HG02884 (cell line): ENCODE results near the gene TRIOBP.
"Not testable (repeated sequence)": the region's sequence is repeated elsewhere in the genome, so short reads cannot be mapped to it uniquely, and the experiment has no call there.

ENCODE experiments used
- ATAC-seq: cut with Tn5 transposase; IDR thresholded peaks from one replicate; pipeline ENCODE4 v1.9.1; 2021; ENCODE audit warnings: mild to moderate bottlenecking, moderate library complexity; ENCODE audit not compliant: unreplicated experiment

TRIOBP gene

GRCh38 chr22:37775785-37776638, 79.2 kb downstream of the TRIOBP start:
- no peak for ATAC-seq

DNA sequence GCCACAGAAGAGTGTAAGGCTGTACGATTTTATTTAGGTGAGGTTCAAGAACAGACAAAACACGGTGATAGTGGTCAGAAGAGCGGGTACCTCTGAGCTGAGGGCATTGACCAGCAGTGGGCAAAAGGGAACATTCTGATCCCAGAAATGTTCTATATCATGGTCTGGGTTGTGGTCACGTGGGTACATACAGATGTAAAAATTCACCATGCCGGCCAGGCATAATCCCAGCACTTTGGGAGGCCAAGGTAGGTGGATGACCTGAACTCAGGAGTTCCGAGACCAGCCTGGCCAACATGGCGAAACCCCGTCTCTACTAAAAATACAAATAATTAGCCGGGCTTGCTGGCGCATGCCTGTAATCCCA, 79.8 kb downstream of the TRIOBP start:
- no peak for ATAC-seq

DNA sequence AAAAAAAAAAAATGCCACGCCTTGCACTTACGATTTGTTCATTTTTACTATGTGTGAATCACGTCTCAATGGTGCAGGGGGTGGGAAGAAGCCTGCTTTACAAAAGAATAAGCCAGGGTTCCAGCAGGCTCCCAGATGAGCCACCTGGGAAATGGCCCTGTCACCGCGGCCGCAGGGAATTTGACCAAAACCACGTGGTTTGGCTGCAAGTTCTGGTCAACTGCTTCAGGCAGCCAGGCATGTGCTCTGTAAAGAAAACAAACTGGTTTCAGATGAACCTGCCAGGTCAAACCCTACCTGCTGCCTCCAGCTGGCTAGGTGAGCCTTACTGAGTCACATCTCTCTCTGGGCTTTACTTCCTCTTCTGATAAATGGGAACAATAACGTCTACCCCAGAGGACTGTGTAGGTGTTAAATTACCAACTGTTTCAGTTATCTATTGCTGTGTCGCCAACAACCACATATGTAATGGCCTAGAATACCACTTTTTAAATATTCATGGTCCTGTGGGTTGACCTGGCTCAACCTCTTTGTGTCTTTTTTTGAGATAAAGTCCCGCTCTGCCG, 80.4 kb downstream of the TRIOBP start:
- ATAC-seq: no peak

GRCh38 chr22:37778370-37779009, 81.6 kb downstream of the TRIOBP start:
- no peak for ATAC-seq

DNA sequence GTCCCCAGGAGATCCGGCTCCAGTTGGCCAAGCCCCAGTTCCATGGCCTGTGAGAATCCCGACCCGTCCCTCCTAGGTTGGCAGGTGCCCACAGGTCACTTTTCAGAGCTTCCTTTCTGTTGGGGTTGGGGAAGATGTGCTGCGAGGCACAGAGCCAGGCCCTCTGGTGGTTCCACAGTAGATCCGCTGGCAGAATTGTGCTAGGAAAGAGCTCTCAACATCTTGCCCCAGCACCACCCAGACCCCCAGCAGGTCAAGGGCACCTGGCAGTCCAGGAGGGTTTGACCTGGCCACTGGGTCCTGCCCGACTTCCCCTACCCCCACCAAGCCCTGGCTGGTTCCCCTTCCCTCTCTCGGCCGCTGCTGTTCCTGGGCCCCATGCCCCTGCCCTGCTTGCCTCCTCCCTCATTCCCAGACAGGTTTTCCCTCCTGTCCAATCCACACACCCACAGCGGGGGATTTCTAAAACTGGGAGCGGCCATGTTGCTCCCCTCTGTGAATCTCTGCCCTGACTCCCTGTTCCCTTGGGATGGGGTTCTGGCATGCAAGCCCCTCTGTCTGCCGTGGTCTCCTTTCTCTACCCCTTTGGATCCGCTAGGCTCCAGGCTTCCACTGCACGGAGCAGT, 84.7 kb downstream of the TRIOBP start:
- ATAC-seq: no peak

DNA sequence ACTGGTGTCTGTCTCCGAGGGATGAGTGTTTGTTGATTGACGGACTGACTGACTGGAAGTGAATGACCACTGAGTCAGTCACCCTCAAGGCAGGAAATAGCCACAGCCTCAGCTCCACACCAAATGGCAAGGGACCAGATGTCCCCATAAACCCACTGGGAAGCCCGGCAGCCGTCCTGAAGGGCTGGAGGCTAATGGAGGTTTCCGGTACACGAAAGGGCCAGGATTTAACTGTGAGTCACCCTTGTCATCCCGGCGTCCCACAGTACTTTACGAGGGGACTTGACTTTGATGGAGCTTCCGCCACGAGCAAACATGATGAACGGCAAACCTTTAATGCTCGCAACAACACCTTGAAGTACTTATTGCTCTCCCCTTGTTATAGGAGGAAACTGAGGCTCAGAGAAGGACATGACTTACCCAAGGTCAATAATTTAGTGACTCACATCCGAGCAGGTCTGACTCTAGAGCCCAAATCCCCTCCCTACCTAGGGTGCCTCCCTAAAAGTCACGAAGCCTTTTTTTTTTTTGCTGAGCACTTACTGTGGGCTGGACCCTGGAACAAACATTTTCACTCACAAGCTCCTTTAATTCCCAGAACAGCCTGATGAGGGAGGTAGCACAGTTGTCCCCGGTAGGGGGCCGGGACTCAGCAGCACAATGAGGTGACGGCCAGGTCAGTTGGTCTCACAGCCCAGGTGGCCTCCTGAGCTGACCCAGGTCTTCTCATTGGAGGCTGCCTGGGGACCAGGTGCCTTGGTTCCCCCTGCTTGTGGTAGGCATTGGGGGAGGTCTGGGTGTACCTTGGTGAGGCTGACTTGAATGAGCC, 85.7 kb downstream of the TRIOBP start:
- no peak for ATAC-seq

GRCh38 chr22:37784829-37785495, 88.1 kb downstream of the TRIOBP start:
- ATAC-seq: no peak

GRCh38 chr22:37790234-37790633, 93.4 kb downstream of the TRIOBP start:
- ATAC-seq: no peak

DNA sequence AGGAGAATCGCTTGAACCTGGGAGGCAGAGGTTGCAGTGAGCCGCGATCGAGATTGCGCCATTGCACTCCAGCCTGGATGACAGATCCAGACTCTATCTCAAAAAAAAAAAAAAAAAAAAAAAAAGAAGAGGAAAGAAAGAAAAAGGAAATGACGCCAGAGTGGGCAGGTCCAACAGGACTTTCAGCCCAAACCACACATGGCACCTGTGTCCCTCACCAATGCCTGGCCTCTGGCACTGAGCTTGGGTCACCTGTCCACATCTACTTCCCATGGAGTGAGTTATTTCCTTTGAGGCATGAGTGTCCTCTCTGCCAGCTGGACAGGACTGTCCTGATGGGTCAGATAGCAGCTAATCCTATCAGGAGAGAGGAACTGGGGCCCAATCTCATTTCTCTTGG, 95.6 kb downstream of the TRIOBP start:
- no peak for ATAC-seq

DNA sequence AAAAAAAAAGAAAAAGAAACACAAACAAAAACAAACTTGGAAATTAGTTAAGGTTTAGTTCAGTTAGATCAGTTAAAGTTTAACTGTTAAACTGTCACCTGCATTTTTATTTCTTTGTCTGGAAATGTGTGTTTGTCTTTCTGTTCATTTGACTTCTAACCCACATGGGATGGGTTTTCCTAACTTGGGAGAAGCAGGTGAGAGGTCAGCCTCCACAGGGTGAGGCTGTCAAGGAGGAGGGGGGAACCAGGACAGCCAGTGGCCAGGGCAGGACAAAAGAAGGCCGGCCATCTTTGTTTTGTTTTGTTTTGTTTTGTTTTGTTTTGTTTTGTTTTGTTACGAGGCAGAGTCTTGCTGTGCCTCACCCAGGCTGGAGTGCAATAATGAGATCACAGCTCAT, 97.5 kb downstream of the TRIOBP start:
- no peak for ATAC-seq

DNA sequence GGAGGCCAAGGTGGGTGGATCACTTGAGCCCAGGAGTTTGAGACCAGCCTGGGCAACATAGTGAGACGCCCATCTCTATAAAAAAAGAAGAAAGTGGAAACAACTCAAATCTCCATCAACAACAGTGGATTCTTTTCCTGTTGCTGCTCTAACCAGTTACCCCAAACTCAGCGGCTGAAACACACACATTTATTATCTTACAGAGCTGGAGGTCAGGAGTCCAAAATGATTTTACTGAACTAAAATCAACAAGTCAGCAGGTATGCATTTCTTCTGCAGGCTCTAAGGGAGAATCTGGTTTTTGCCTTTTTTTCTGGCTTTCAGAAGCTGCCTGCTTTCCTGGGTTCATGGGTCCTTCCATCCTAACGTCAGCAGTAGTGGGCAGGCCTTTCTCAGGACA, 99.2 kb downstream of the TRIOBP start:
- ATAC-seq: no peak

DNA sequence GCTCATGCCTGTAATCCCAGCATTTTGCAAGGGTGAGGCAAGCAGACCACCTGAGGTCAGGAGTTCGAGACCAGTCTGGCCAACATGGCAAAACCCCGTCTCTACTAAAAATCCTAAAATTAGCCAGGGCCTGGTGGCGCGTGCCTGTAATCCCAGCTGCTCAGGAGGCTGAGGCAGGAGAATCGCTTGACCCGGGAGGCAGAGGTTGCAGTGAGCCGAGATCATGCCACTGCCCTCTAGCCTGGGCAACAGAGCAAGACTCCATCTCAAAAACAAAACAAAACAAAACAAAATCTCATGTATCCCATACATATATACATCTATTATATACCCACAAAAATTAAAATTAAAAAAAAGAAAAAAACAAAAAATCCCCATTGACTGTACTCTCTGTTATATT, 100.4 kb downstream of the TRIOBP start:
- ATAC-seq: not testable (repeated sequence)

- ATAC-seq: no peak
These were observed 101.1 kb downstream of the TRIOBP start for GRCh38 chr22:37797874-37798500.

GRCh38 chr22:37799979-37800378, 103.1 kb downstream of the TRIOBP start:
- not testable (repeated sequence) for ATAC-seq

DNA sequence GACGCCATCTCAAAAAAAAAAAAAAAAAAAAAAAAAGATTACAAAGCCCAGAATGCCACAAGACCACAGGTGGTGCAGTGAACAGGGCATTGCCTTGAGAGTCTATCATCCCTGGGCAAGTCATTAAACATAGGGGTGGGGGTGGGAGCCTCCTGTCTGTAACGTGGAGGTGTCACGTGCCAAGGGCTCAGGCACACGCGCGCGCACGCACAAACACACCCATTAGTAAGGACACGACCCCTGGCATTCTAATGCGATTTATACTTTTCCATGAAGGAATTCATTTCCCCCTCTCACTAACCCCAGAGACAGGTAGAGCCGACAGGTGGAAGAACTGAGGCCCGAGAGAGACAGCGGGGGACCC, 105.1 kb downstream of the TRIOBP start:
- no peak for ATAC-seq

DNA sequence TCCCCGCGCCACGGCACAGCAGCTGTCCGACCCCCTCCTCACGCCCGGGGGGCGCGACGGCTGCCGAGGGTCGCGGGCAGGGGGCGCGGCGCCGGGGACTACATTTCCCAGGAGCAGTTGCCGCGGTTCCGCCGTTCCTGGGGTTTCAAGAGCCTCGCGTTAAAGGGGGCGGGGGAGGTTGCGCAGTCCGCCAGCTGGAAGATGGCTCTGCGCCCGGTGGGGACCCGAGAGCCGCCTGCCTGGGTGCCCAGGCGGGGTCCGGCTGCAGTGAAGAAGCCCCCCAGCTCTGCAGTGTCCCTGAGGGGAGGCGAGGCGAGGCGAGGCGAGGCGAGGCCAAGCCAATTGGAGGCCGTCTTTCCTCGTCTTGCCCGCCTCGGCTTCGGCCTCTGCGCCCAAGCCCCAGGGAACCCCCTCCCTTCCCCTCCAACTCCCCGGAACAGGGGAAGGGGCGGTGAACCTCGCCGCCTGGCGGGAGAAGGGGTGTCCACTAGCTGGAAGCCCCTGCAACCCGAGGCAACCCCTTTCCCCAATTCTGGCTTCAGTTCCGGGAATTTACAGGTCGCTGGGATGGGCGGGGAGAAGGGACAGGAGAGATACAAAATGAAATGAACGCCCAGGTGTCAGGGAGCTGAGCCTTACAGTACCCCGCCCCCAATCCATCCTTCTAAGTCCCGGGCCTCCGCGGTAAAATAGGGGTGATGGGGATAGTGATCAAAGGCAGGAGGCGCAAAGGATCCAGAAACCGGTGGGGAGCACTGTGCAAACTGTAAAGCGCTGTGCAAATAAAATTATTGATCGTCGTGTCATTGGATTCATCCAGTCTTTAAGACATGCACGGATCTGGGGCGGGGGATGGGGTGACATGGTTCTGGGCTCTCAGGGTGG, 105.7 kb downstream of the TRIOBP start:
- no peak for ATAC-seq

DNA sequence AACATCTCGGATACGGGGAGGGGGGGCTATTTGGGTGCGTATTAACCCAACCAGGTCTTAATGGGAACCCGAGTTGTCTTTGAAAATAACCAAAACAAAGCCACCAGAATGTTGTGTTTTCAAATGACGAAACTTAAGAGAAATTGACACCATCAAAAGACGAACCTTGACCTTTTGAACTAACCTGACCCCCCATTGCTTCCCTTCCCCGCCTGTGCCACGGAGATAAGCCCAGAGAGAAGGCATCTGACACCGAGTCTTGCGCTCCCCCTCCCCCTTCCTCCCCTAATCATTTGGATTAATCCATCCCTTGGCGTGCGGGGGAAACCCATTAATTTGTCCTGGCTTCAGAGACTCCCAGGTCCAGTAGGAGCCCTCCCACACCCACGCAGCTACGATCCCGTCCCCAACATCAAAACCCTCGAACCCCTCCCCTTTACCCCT, 106.4 kb downstream of the TRIOBP start:
- no peak for ATAC-seq

GRCh38 chr22:37803639-37804351, 106.9 kb downstream of the TRIOBP start:
- ATAC-seq: no peak
